ENCODE results near the gene SUZ12. TPM values are rescaled to one million over a fixed set of nuclear protein-coding genes. Genes with fewer than 3 reads are reported as not detected.
"Not testable (repeated sequence)": the region's sequence is repeated elsewhere in the genome, so short reads cannot be mapped to it uniquely, and the experiment has no call there.

Gene SUZ12
- total RNA-seq, 2 experiments from 2014 or later: 60.7 to 64.2 TPM

GRCh38 chr17:31907342-31907962 is 29.4 kb upstream of the SUZ12 start:
- DNase-seq (no peak), ATAC-seq (peak; percentile 45)
- H3K4me3 Mint-ChIP-seq: no peak overlapping the region
- H3K9me3 Mint-ChIP-seq: no peaks in the 10 kb centered on the region
- H3K36me3 Mint-ChIP-seq (ENCODE audit: low read depth): no peaks in the 10 kb centered on the region
- intact Hi-C loops (cut with micrococcal nuclease): no loop called here
- ChIA-PET CTCF (interaction anchor here (1.5 to 1.6 kb wide), 3 partner anchors 11 to 66 kb away, joined by 3 to 4 read pairs (median 4); no protein-coding TSS in a partner anchor), POLR2A (interaction anchor here (0.7 to 1.1 kb wide), 2 partner anchors 10 to 1907 kb away, joined by 3 read pairs; no protein-coding TSS in a partner anchor)
- peaks cover 23% of the 10 kb centered on the region for H3K4me1 Mint-ChIP-seq (ENCODE audit: low read depth)
- TF ChIP-seq CTCF (IDR thresholded peaks at IDR 0.05): no peak
- no peak overlapping the region for H3K27ac Mint-ChIP-seq
- peaks cover 16% of the 10 kb centered on the region for H3K27me3 Mint-ChIP-seq

- Mint-ChIP-seq H3K9me3 (no peaks in the 10 kb centered on the region), H3K27ac (no peak overlapping the region), H3K36me3 (ENCODE audit: low read depth) (no peaks in the 10 kb centered on the region), H3K4me3 (no peak overlapping the region), H3K27me3 (peaks cover 16% of the 10 kb centered on the region), H3K4me1 (ENCODE audit: low read depth) (peaks cover 17% of the 10 kb centered on the region)
- no peak for ATAC-seq
- no peak for TF ChIP-seq CTCF (IDR thresholded peaks at IDR 0.05)
- DNase-seq: no peak
- POLR2A ChIA-PET: interaction anchor here (0.7 to 1.1 kb wide), 2 partner anchors 9 to 1906 kb away, joined by 3 read pairs; no protein-coding TSS in a partner anchor
- intact Hi-C loops (cut with micrococcal nuclease): no loop called here
- CTCF ChIA-PET: interaction anchor here (1.6 kb wide), 1 partner anchor 27 kb away, joined by 4 read pairs; no protein-coding TSS in a partner anchor
Measured at GRCh38 chr17:31908386-31908785, 28.4 kb upstream of the SUZ12 start.

- ATAC-seq; DNase-seq; H3K27ac Mint-ChIP-seq; H3K4me3 Mint-ChIP-seq; H3K4me1 Mint-ChIP-seq (ENCODE audit: low read depth); intact Hi-C loops (cut with micrococcal nuclease); H3K36me3 Mint-ChIP-seq (ENCODE audit: low read depth); H3K9me3 Mint-ChIP-seq: not testable (repeated sequence)
- POLR2A ChIA-PET: interaction anchor here (0.6 kb wide), 1 partner anchor 41 kb away, joined by 3 read pairs; no protein-coding TSS in a partner anchor
- CTCF ChIA-PET: interaction anchor here (1.0 to 2.5 kb wide), 3 partner anchors 8 to 11 kb away, joined by 3 to 13 read pairs (median 8); partner anchors contain the start of gene UTP6
- H3K27me3 Mint-ChIP-seq: peaks cover 25% of the 10 kb centered on the region
Measured at GRCh38 chr17:31912705-31913104, 24.1 kb upstream of the SUZ12 start.

GRCh38 chr17:31915456-31916100 is 21.2 kb upstream of the SUZ12 start:
- no peak overlapping the region for H3K4me3 Mint-ChIP-seq
- no peak for TF ChIP-seq CTCF (IDR thresholded peaks at IDR 0.05)
- ChIA-PET POLR2A (interaction anchor here (0.7 kb wide), 1 partner anchor 23 kb away, joined by 6 read pairs; no protein-coding TSS in a partner anchor), CTCF (interaction anchor here (0.6 kb wide), 1 partner anchor 84 kb away, joined by 3 read pairs; no protein-coding TSS in a partner anchor)
- H3K36me3 Mint-ChIP-seq (ENCODE audit: low read depth): no peaks in the 10 kb centered on the region
- H3K27ac Mint-ChIP-seq: no peak overlapping the region
- intact Hi-C loops (cut with micrococcal nuclease): no loop called here
- H3K4me1 Mint-ChIP-seq (ENCODE audit: low read depth): peaks cover 12% of the 10 kb centered on the region
- peaks cover 23% of the 10 kb centered on the region for H3K27me3 Mint-ChIP-seq
- H3K9me3 Mint-ChIP-seq: no peaks in the 10 kb centered on the region
- DNase-seq: no peak
- no peak for ATAC-seq

GRCh38 chr17:31916491-31917064 is 20.2 kb upstream of the SUZ12 start:
- H3K9me3 Mint-ChIP-seq: no peaks in the 10 kb centered on the region
- H3K36me3 Mint-ChIP-seq (ENCODE audit: low read depth): no peaks in the 10 kb centered on the region
- ChIA-PET POLR2A (interaction anchor here (1.3 kb wide), 1 partner anchor 9 kb away, joined by 3 read pairs; no protein-coding TSS in a partner anchor), CTCF (no interaction called here)
- ATAC-seq (no peak), DNase-seq (no peak)
- peaks cover 13% of the 10 kb centered on the region for H3K4me1 Mint-ChIP-seq (ENCODE audit: low read depth)
- H3K4me3 Mint-ChIP-seq: no peak overlapping the region
- intact Hi-C loops (cut with micrococcal nuclease): no loop called here
- no peak for TF ChIP-seq CTCF (IDR thresholded peaks at IDR 0.05)
- H3K27ac Mint-ChIP-seq: no peak overlapping the region
- peaks cover 23% of the 10 kb centered on the region for H3K27me3 Mint-ChIP-seq

Measured in activated CD8-positive, alpha-beta T cell treated with anti-CD3 and anti-CD28 coated beads for 36 hours (primary cell).